Measurements from ENCODE around the gene CDK5R2.

- TF ChIP-seq POLR2A (IDR thresholded peaks at IDR 0.05) (no peak), CTCF (IDR thresholded peaks at IDR 0.05) (no peak)
These were observed 51.4 kb downstream of the CDK5R2 start for GRCh38 chr2:219010873-219011272.
